ENCODE results near the gene SPATA2L. TPM values are rescaled to one million over a fixed set of nuclear protein-coding genes. Genes with fewer than 3 reads are reported as not detected.

SPATA2L gene
- total and polyA plus RNA-seq, 5 experiments from 2014 or later = 3.5 to 8.1 (median 6.4) TPM

DNA sequence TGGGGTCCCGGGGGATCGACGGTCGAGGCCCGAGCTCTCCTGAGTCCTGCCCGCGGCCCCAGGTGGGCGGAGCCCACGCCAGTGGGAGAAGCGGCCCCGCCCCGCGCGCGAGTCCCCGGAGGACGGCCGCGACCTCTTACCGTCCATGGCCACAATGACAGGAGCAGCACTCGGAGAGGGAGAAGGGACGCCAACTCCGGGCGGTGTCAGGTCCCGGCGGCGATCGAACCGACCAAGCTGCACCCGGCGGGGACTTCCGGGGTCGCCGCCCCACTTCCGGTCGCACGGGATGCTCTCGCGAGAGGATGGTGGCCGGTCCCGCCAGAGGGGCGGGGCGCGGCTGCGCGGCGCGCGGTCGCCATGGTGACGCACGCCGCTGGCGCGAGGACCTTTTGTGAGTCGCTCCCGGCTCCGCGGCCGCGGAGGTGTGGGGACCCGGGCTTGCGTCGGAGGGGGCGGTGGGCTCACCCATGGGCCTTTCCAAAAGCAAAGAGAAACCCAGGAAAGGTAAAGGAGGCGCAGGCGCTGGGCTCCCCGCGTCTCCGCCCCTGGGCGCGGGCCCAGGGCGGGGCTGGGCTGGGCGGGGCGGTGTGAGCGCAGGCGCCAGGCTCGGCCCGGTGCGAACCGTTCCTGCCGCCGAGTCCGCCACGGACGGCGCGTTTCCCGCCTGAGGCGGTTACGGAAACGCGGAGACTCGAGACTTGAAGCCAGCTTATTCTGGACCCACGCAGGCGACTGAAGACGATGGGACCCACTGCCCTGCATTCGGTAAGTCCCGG lies 43.9 kb downstream of the SPATA2L start, which contains the start of the genes CHMP1A and SPATA33:
Gene CHMP1A (minus strand): TSS at position 267 of the 779 bp plus-strand sequence. CDS start 120 bp downstream, at position 147.
Gene SPATA33 (plus strand): TSS at position 395 of the 779 bp plus-strand sequence. CDS start 76 bp downstream, at position 471.
- peaks cover 0 to 23% (median 0%) of the 10 kb centered on the region in 3 donors for H3K36me3 Mint-ChIP-seq
- peak within 1 kb of the TSS; percentile 68 to 91 (median 86) for H3K27ac Mint-ChIP-seq
- H3K9me3 Mint-ChIP-seq = no peaks in the 10 kb centered on the region
- peak within 1 kb of the TSS; percentile 79 to 88 (median 86) for H3K4me3 Mint-ChIP-seq
- DNase-seq (peak; percentile 88 to 98 (median 94)), ATAC-seq (peak; percentile 91)
- no peaks in the 10 kb centered on the region for H3K27me3 Mint-ChIP-seq
- POLR2A ChIA-PET = interaction anchor here (0.7 to 2.6 kb wide), 6 partner anchors 29 to 215 kb away, joined by 3 to 12 read pairs (median 4); partner anchors contain the start of genes CDK10, SPATA2L and TCF25
- peaks cover 11 to 44% (median 31%) of the 10 kb centered on the region in 4 donors for H3K4me1 Mint-ChIP-seq

DNA sequence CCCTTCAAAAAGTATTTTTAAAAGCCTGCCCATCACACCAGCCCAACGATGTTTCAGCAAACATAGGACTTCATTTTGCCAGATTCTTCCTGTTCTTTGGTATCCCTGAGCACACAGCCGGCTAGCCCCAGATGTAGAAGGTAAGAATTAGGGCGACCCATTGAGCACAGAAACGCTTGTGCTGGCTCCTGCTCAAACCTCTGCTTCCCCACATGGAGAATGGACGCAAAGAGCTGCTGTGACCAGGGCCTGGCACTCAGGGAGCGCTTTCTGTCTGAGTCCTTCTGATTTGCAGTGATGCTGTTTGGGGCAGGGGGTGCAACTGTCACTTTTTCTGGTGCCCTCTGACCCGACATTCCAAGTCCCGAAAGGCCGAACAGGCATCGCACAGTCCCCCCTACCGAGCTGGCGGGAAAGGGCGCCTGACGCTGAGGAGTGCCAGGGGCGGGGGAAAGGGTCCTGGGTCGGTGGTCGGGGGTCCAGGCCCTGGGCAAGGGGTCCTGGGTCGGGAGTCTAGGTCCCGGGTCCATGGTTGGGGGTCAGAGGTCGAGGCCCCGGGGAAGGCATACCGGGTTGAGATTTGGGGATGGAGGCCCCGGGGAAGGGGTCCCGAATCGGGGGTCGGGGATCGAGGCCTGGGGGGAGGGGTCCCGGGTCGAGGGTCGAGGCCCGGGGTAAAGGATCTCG lies 44.9 kb downstream of the SPATA2L start:
- DNase-seq (no peak), ATAC-seq (no peak)
- peaks cover 11 to 46% (median 32%) of the 10 kb centered on the region in 4 donors for H3K4me1 Mint-ChIP-seq
- POLR2A ChIA-PET = interaction anchor here (0.6 to 2.6 kb wide), 4 partner anchors 30 to 217 kb away, joined by 3 to 12 read pairs (median 8); partner anchors contain the start of genes CDK10, SPATA2L and TCF25
- H3K36me3 Mint-ChIP-seq = peaks cover 0 to 25% (median 0%) of the 10 kb centered on the region in 3 donors
- H3K4me3 Mint-ChIP-seq = peak overlapping the region; percentile 72 to 88 (median 79)
- H3K9me3 Mint-ChIP-seq = no peaks in the 10 kb centered on the region
- peak overlapping the region; percentile 60 to 90 (median 80) for H3K27ac Mint-ChIP-seq
- H3K27me3 Mint-ChIP-seq = no peaks in the 10 kb centered on the region

DNA sequence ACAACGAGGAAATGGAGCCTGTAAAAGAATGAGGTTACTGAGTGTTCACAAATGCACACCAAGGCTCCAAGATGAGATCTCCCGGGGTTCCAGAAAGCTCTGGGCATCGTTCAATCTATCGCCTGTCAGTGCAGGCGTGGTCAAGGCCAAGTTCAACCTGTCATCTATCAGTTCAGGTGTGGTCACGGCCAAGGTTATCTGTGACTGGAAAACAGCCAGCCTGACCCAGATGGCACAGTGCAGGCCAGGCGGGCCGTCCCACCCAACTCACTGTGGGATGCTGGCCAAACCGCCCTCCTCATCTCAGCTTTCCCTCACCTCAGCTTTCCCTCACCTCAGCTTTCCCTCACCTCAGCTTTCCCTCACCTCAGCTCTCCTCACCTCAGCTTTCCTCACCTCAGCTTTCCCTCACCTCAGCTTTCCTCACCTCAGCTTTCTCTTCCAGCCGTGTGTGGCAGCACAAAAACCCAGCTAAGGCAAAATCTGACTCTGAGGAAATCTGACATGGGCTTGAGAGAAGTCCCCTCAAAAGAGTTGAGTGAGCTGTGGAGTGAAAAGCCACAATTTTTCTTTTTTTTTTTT lies 46.4 kb downstream of the SPATA2L start:
- DNase-seq (no peak), ATAC-seq (no peak)
- H3K36me3 Mint-ChIP-seq = peaks cover 0 to 29% (median 0%) of the 10 kb centered on the region in 3 donors
- no peaks in the 10 kb centered on the region for H3K9me3 Mint-ChIP-seq
- POLR2A ChIA-PET = no interaction called here
- H3K4me3 Mint-ChIP-seq = peak overlapping the region in 7 of 10 donors; percentile 40 to 82 (median 77)
- H3K27me3 Mint-ChIP-seq = no peaks in the 10 kb centered on the region
- peak overlapping the region in 5 of 10 donors; percentile 39 to 85 (median 81) for H3K27ac Mint-ChIP-seq
- peaks cover 11 to 45% (median 28%) of the 10 kb centered on the region in 4 donors for H3K4me1 Mint-ChIP-seq

- DNase-seq = no peak
These were observed 47.7 kb downstream of the SPATA2L start for GRCh38 chr16:89653656-89654295.

GRCh38 chr16:89651584-89651983 lies 49.9 kb downstream of the SPATA2L start:
- Mint-ChIP-seq H3K4me3 (no peak overlapping the region), H3K36me3 (peaks cover 0 to 49% (median 0%) of the 10 kb centered on the region in 3 donors)
- POLR2A ChIA-PET = no interaction called here

More at GRCh38 chr16:89653656-89654295, 47.7 kb downstream of the SPATA2L start:
- no peaks in the 10 kb centered on the region for H3K27me3 Mint-ChIP-seq
- no peak for ATAC-seq
- peak overlapping the region in 5 of 10 donors; percentile 19 to 80 (median 72) for H3K27ac Mint-ChIP-seq
- POLR2A ChIA-PET = interaction anchor here (0.7 kb wide), 1 partner anchor 1017 kb away, joined by 8 read pairs; no protein-coding TSS in a partner anchor
- peak overlapping the region in 4 of 10 donors; percentile 7 to 70 (median 19) for H3K4me3 Mint-ChIP-seq
- H3K4me1 Mint-ChIP-seq = peaks cover 13 to 40% (median 27%) of the 10 kb centered on the region in 4 donors
- no peaks in the 10 kb centered on the region for H3K9me3 Mint-ChIP-seq
- H3K36me3 Mint-ChIP-seq = peaks cover 0 to 41% (median 0%) of the 10 kb centered on the region in 3 donors

DNA sequence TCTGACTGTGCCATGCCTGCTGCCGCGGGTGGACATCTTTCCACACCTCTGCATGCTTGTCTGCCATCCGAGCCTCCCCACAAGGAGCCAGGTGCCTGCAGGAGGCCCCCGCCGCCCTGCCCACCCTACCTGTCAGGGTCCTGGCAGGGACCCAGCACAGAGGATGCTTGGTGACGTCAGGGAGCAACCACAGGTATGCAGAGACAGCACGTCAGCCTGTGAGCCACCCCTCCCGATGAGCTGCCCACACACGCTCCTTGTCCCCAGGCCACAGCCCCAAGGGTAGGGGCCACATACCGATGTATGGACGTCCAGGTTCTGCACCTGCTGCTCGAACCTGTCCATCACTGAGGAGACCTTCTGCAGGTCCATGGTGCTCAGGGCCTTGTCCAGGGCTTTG lies 54.6 kb downstream of the SPATA2L start:
- no peaks in the 10 kb centered on the region for H3K9me3 Mint-ChIP-seq
- no peak overlapping the region for H3K27ac Mint-ChIP-seq
- H3K36me3 Mint-ChIP-seq = peaks cover 0 to 50% (median 3%) of the 10 kb centered on the region in 3 donors
- H3K27me3 Mint-ChIP-seq = no peaks in the 10 kb centered on the region
- ATAC-seq (no peak), DNase-seq (no peak)
- no peak overlapping the region for H3K4me3 Mint-ChIP-seq
- H3K4me1 Mint-ChIP-seq = peaks cover 0 to 2% (median under 1%) of the 10 kb centered on the region in 4 donors
- POLR2A ChIA-PET = interaction anchor here (0.6 kb wide), 1 partner anchor 404 kb away, joined by 3 read pairs; no protein-coding TSS in a partner anchor

More at GRCh38 chr16:89651584-89651983, 49.9 kb downstream of the SPATA2L start:
- Mint-ChIP-seq H3K27me3 (no peaks in the 10 kb centered on the region), H3K27ac (no peak overlapping the region), H3K9me3 (no peaks in the 10 kb centered on the region), H3K4me1 (peaks cover 4 to 30% (median 18%) of the 10 kb centered on the region in 4 donors)
- DNase-seq (no peak), ATAC-seq (no peak)

Other genes with a start within 250 kb of the SPATA2L start
- 100 to 1,000 TPM; 326 to 328 TPM for gene ANKRD11, start 211.1 kb downstream of the SPATA2L start, total RNA-seq
- gene ANKRD11, start 211.1 kb downstream of the SPATA2L start, polyA plus RNA-seq = 10 to 100 TPM in 2 of 3 donors, 1 to 10 TPM in 1; 8.9 to 61.1 (median 13.9) TPM
- gene SPG7, start 193.3 kb downstream of the SPATA2L start, total RNA-seq = 100 to 1,000 TPM; 164 to 169 TPM
- gene SPG7, start 193.3 kb downstream of the SPATA2L start, polyA plus RNA-seq = 10 to 100 TPM; 44.8 to 58.2 (median 44.9) TPM
- gene RPL13, start 141.0 kb downstream of the SPATA2L start, total RNA-seq = 1,000 to 10,000 TPM; 5,034 to 5,103 TPM
- gene RPL13, start 141.0 kb downstream of the SPATA2L start, polyA plus RNA-seq = 1,000 to 10,000 TPM; 5,034 to 7,902 (median 7,525) TPM
- under 1 TPM in 1 of 2 experiments, not detected in 1; 0.23 TPM for gene CPNE7, start 125.9 kb downstream of the SPATA2L start, total RNA-seq
- gene CPNE7, start 125.9 kb downstream of the SPATA2L start, polyA plus RNA-seq = under 1 TPM in 1 of 3 donors, not detected in 2; 0.53 TPM
- not detected for gene DPEP1, start 88.1 kb downstream of the SPATA2L start, total RNA-seq
- not detected for gene DPEP1, start 88.1 kb downstream of the SPATA2L start, polyA plus RNA-seq
- gene CHMP1A, start 44.0 kb downstream of the SPATA2L start, total RNA-seq = 10 to 100 TPM; 75.3 to 75.4 TPM
- gene CHMP1A, start 44.0 kb downstream of the SPATA2L start, polyA plus RNA-seq = 10 to 100 TPM; 48.9 to 58.3 (median 52.7) TPM
- gene SPATA33, start 43.9 kb downstream of the SPATA2L start, total RNA-seq = 1 to 10 TPM; 6.2 to 7.7 TPM
- gene SPATA33, start 43.9 kb downstream of the SPATA2L start, polyA plus RNA-seq = 1 to 10 TPM; 1.7 to 3.0 (median 2.3) TPM
- gene CDK10, start 15.0 kb downstream of the SPATA2L start, total RNA-seq = 100 to 1,000 TPM; 129 to 135 TPM
- gene CDK10, start 15.0 kb downstream of the SPATA2L start, polyA plus RNA-seq = 10 to 100 TPM; 25.4 to 63.3 (median 27.3) TPM
- gene VPS9D1, start 19.2 kb upstream of the SPATA2L start, total RNA-seq = 10 to 100 TPM; 16.5 to 17.0 TPM
- 1 to 10 TPM in 1 of 3 donors, under 1 TPM in 2; 0.53 to 1.3 (median 0.91) TPM for gene VPS9D1, start 19.2 kb upstream of the SPATA2L start, polyA plus RNA-seq
- gene ZNF276, start 19.8 kb upstream of the SPATA2L start, total RNA-seq = 100 to 1,000 TPM; 168 to 171 TPM
- 10 to 100 TPM; 15.0 to 56.0 (median 19.6) TPM for gene ZNF276, start 19.8 kb upstream of the SPATA2L start, polyA plus RNA-seq
- 1 to 10 TPM; 3.7 to 6.1 TPM for gene FANCA, start 114.9 kb upstream of the SPATA2L start, total RNA-seq
- gene FANCA, start 114.9 kb upstream of the SPATA2L start, polyA plus RNA-seq = 1 to 10 TPM in 2 of 3 donors, under 1 TPM in 1; 0.98 to 7.4 (median 1.5) TPM
- gene SPIRE2, start 126.8 kb upstream of the SPATA2L start, total RNA-seq = 1 to 10 TPM; 1.0 to 2.3 TPM
- gene SPIRE2, start 126.8 kb upstream of the SPATA2L start, polyA plus RNA-seq = under 1 TPM in 1 of 3 donors, not detected in 2; 0.16 TPM
- 100 to 1,000 TPM; 260 to 294 TPM for gene TCF25, start 171.9 kb upstream of the SPATA2L start, total RNA-seq
- gene TCF25, start 171.9 kb upstream of the SPATA2L start, polyA plus RNA-seq = 100 to 1,000 TPM in 1 of 3 donors, 10 to 100 TPM in 2; 86.8 to 107 (median 95.4) TPM
- gene MC1R, start 217.2 kb upstream of the SPATA2L start, total RNA-seq = 10 to 100 TPM; 10.2 to 10.3 TPM
- under 1 TPM in 1 of 3 donors, not detected in 2; 0.63 TPM for gene MC1R, start 217.2 kb upstream of the SPATA2L start, polyA plus RNA-seq
- gene TUBB3, start 221.6 kb upstream of the SPATA2L start, total RNA-seq = under 1 TPM in 1 of 2 experiments, not detected in 1; 0.31 TPM
- gene TUBB3, start 221.6 kb upstream of the SPATA2L start, polyA plus RNA-seq = not detected
- gene DEF8, start 247.1 kb upstream of the SPATA2L start, total RNA-seq = 10 to 100 TPM; 44.3 to 48.1 TPM
- gene DEF8, start 247.1 kb upstream of the SPATA2L start, polyA plus RNA-seq = 10 to 100 TPM; 21.5 to 26.3 (median 25.8) TPM

All from naive thymus-derived CD8-positive, alpha-beta T cell (primary cell).